CD4-positive, CD25-positive, alpha-beta regulatory T cell (primary cell): ENCODE results near the gene IDH2. TPM values are rescaled to one million over a fixed set of nuclear protein-coding genes. Genes with fewer than 3 reads are reported as not detected.
"Not testable (repeated sequence)": the region's sequence is repeated elsewhere in the genome, so short reads cannot be mapped to it uniquely, and the experiment has no call there.

Source experiments
- ATAC-seq, 2 donors: fragments of 150-1000 bp; cut with Tn5 transposase; one replicate each; pipeline ENCODE4 v1.10.0; 2021; ENCODE audit warnings: low read depth in 2 of 2, moderate number of reproducible peaks in 2 of 2, moderate library complexity in 1 of 2
- DNase-seq, 3 donors: peaks; one replicate each; pipeline versions ENCODE4 v3.0.0 to v3.0.0-alpha.2; 2012 to 2022; ENCODE audit warnings: mixed read lengths in 1 of 3
- H3K27ac ChIP-seq: one replicate; pipeline ENCODE4 v1.7.0; 2013; ENCODE audit warnings: mild to moderate bottlenecking, low read length; ENCODE audit not compliant: insufficient read depth, poor library complexity, severe bottlenecking
- H3K27me3 ChIP-seq: one replicate; pipeline ENCODE4 v1.7.0; 2013; ENCODE audit warnings: low read length; ENCODE audit not compliant: control insufficient read depth, insufficient read depth
- H3K36me3 ChIP-seq: one replicate; pipeline ENCODE4 v1.7.0; 2013; ENCODE audit warnings: mild to moderate bottlenecking, low read length, moderate library complexity; ENCODE audit not compliant: control insufficient read depth, insufficient read depth
- H3K4me1 ChIP-seq: 2 replicates; pipeline ENCODE4 v1.7.0; 2013; ENCODE audit warnings: mild to moderate bottlenecking, low read length; ENCODE audit not compliant: insufficient read depth, control insufficient read depth, poor library complexity, severe bottlenecking
- H3K4me3 ChIP-seq: one replicate; pipeline ENCODE4 v1.7.0; 2013; ENCODE audit warnings: low read depth, mild to moderate bottlenecking, low read length, moderate library complexity
- H3K9me3 ChIP-seq, 2 experiments: 1 replicate in 1 of 2; 2 replicates in 1 of 2; pipeline ENCODE4 v1.7.0; 2013; ENCODE audit warnings: low read length in 2 of 2, mild to moderate bottlenecking in 1 of 2, moderate library complexity in 1 of 2; ENCODE audit not compliant: control insufficient read depth in 2 of 2
- H3K27ac Mint-ChIP-seq, 3 donors: one replicate each; pipeline ENCODE4 v1.8.0; 2020 to 2022; ENCODE audit warnings: mild to moderate bottlenecking in 3 of 3, mixed read lengths in 3 of 3, moderate library complexity in 2 of 3
- H3K27me3 Mint-ChIP-seq: one replicate; pipeline ENCODE4 v1.8.0; 2022; ENCODE audit warnings: mild to moderate bottlenecking, mixed read lengths
- H3K36me3 Mint-ChIP-seq: one replicate; pipeline ENCODE4 v1.8.0; 2020; ENCODE audit warnings: mixed read lengths
- H3K4me1 Mint-ChIP-seq, 4 donors: one replicate each; pipeline ENCODE4 v1.8.0; 2020 to 2022; ENCODE audit warnings: mixed read lengths in 4 of 4, mild to moderate bottlenecking in 1 of 4
- H3K4me3 Mint-ChIP-seq, 4 donors: one replicate each; pipeline ENCODE4 v1.8.0; 2020 to 2022; ENCODE audit warnings: mild to moderate bottlenecking in 4 of 4, mixed read lengths in 4 of 4, moderate library complexity in 3 of 4
- H3K9me3 Mint-ChIP-seq, 7 donors: one replicate each; pipeline ENCODE4 v1.8.0; 2020 to 2022; ENCODE audit warnings: mixed read lengths in 7 of 7, mild to moderate bottlenecking in 3 of 7, moderate library complexity in 2 of 7
- polyA plus RNA-seq, 4 donors: library from polyadenylated mRNA; unstranded; fragments of 300-500 nt; fragmentation: Illumina TruSeq; gene quantifications; one replicate each; pipeline ENCODE4 v1.2.3, GENCODE V29; 2021
- total RNA-seq: library from RNA; stranded (reverse); gene quantifications from one replicate; pipeline ENCODE4 v1.2.3, GENCODE V29; 2022

IDH2 gene
- total RNA-seq (60.8 TPM), polyA plus RNA-seq (100 to 1,000 TPM in 2 of 4 donors, 10 to 100 TPM in 2; 88.4 to 123 (median 97.1) TPM)

DNA sequence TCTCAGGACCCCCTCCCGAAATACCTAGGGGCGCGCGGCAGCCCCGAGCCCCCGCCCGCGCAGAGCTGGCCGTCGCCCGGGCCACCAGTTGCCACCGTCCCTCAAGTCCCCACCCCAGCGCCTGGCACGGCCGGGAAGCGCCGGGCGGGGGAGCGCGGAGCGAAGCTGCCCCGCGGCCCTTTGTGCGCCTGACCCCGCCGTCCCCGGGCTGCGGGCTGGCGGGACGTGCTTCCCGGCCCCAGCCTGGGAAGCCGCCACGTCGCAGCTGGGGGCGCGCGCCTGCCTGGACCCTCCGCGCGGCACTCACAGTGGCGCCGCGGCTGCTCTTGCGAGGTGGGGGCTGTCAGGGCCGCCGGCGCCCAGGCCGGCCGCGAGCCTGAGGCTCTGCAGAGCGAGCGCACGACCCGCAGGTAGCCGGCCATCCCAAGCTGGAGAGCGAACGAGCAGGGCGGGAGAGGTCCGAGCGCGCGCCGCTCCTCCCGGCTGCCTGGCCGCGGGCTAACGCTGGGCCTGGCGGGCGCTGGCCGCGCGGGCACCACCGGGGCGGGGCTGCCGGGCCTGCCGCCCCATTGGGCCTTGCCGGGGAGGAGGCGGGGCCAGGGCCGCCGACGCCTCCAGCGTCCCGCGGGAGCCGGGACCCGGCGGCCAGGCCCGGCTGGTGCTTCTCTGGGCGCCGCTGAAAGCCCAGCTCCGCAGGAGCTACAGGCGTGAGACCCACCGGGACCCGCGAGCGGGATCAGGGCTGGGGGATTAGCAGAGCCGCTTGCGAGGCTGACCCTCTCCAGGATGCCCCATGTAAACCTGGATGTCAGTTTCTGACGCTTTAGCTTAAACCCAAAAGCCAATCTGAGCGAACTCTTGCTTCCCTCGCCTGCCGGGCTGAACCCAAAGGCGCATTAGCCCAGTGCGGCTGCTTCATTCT is at the start of gene IDH2:
Gene IDH2, minus strand, starts transcription at position 500 of the 922 bp plus-strand sequence. Its CDS starts 78 bp downstream, at position 422.
- peaks cover 50% of the 10 kb centered on the region for H3K4me1 ChIP-seq
- Mint-ChIP-seq H3K36me3 (no peaks in the 10 kb centered on the region), H3K4me3 (peak within 1 kb of the TSS; percentile 85 to 91 (median 90)), H3K9me3 (peaks cover 0 to 4% (median 0%) of the 10 kb centered on the region in 7 donors), H3K27me3 (peaks cover 8% of the 10 kb centered on the region), H3K4me1 (peaks cover 10 to 56% (median 33%) of the 10 kb centered on the region in 4 donors), H3K27ac (peak within 1 kb of the TSS; percentile 98 to 99 (median 99))
- DNase-seq, result peak; percentile 65 to 81 (median 73)
- peak within 1 kb of the TSS; percentile 96 for H3K27ac ChIP-seq
- H3K27me3 ChIP-seq, result no peaks in the 10 kb centered on the region
- H3K4me3 ChIP-seq, result peak within 1 kb of the TSS; percentile 74
- H3K9me3 ChIP-seq, result no peaks in the 10 kb centered on the region
- H3K36me3 ChIP-seq, result no peaks in the 10 kb centered on the region
- peak; percentile 74 to 76 for ATAC-seq

- H3K4me3 ChIP-seq, H3K27ac ChIP-seq, ATAC-seq, H3K27me3 Mint-ChIP-seq, H3K9me3 ChIP-seq, H3K27ac Mint-ChIP-seq, DNase-seq, H3K4me3 Mint-ChIP-seq, H3K36me3 Mint-ChIP-seq, H3K27me3 ChIP-seq, H3K36me3 ChIP-seq, H3K4me1 ChIP-seq, H3K4me1 Mint-ChIP-seq, H3K9me3 Mint-ChIP-seq: not testable (repeated sequence)
Observed at GRCh38 chr15:90150551-90150950, 48.3 kb upstream of the IDH2 start.

GRCh38 chr15:90149609-90150340 is 47.5 kb upstream of the IDH2 start:
- Histone ChIP-seq H3K4me3 (no peak overlapping the region), H3K4me1 (no peaks in the 10 kb centered on the region), H3K27me3 (no peaks in the 10 kb centered on the region), H3K9me3 (no peaks in the 10 kb centered on the region), H3K27ac (no peak overlapping the region), H3K36me3 (no peaks in the 10 kb centered on the region)
- H3K4me1 Mint-ChIP-seq, result peaks cover 0 to 5% (median 0%) of the 10 kb centered on the region in 4 donors
- DNase-seq (no peak), ATAC-seq (no peak)
- no peak overlapping the region for H3K4me3 Mint-ChIP-seq
- H3K36me3 Mint-ChIP-seq, result no peaks in the 10 kb centered on the region
- no peaks in the 10 kb centered on the region for H3K27me3 Mint-ChIP-seq
- H3K27ac Mint-ChIP-seq, result no peak overlapping the region
- no peaks in the 10 kb centered on the region for H3K9me3 Mint-ChIP-seq

DNA sequence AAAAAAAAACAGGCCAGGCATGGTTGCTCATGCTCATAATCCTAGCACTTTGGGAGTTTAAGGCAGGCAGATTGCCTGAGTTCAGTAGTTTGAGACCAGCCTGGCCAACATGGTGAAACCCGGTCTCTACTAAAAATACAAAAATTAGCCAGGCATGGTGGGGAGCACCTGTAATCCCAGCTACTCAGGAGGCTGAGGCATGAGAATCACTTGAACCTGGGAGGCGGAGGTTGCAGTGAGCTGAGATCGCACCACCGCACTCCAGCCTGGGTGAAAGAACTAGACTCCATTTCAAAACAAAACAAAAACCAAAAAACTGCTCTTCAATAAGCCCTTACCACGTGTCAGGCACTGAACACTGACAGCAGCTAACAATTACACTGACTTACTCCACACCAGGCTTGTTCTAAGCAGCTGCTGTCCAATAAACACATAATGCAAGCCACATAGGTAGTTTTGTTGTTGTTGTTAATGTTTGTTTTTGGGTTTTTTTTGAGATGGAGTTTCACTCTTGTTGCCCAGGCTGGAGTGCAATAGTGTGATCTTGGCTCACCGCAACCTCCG is 44.0 kb upstream of the IDH2 start:
- not testable (repeated sequence) for H3K4me3 ChIP-seq, H3K27ac Mint-ChIP-seq, H3K9me3 Mint-ChIP-seq, ATAC-seq, H3K4me3 Mint-ChIP-seq, H3K27me3 Mint-ChIP-seq, H3K27me3 ChIP-seq, H3K36me3 Mint-ChIP-seq, H3K27ac ChIP-seq, DNase-seq, H3K9me3 ChIP-seq, H3K36me3 ChIP-seq
- peaks cover 4 to 12% (median 9%) of the 10 kb centered on the region in 4 donors for H3K4me1 Mint-ChIP-seq
- H3K4me1 ChIP-seq, result peaks cover 13% of the 10 kb centered on the region

- ATAC-seq (no peak), DNase-seq (no peak)
- Mint-ChIP-seq H3K4me1 (peaks cover 4 to 15% (median 9%) of the 10 kb centered on the region in 4 donors), H3K36me3 (no peaks in the 10 kb centered on the region), H3K9me3 (no peaks in the 10 kb centered on the region), H3K4me3 (no peak overlapping the region), H3K27me3 (no peaks in the 10 kb centered on the region), H3K27ac (no peak overlapping the region)
- no peak overlapping the region for H3K27ac ChIP-seq
- H3K9me3 ChIP-seq, result no peaks in the 10 kb centered on the region
- H3K36me3 ChIP-seq, result no peaks in the 10 kb centered on the region
- no peaks in the 10 kb centered on the region for H3K27me3 ChIP-seq
- H3K4me1 ChIP-seq, result peaks cover 13% of the 10 kb centered on the region
- no peak overlapping the region for H3K4me3 ChIP-seq
Observed at GRCh38 chr15:90145761-90146160, 43.5 kb upstream of the IDH2 start.

DNA sequence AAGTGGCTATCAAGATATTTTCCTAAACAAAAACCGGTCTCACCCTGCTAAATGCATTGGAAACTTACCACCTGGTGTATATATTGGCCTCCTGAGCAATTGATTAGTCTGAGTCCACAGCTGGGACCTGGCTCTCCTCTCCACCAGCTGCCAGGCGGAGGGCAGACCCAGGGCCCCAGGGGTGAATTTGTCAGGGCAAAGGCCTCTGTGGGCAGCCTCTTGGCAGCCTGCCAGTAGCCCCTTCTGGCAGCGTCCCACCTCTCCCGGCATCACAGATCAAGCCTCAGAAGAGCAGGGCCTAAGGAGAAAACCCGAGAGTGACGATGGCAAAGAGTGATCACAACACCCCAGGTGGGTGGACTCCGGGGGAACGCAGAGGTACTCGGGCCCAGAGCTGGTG is 43.0 kb upstream of the IDH2 start:
- ATAC-seq, result no peak
- Mint-ChIP-seq H3K27ac (peak overlapping the region in 2 of 3 donors; percentile 14 to 68), H3K4me3 (no peak overlapping the region), H3K36me3 (no peaks in the 10 kb centered on the region), H3K27me3 (no peaks in the 10 kb centered on the region), H3K4me1 (peaks cover 4 to 15% (median 9%) of the 10 kb centered on the region in 4 donors), H3K9me3 (no peaks in the 10 kb centered on the region)
- no peak for DNase-seq
- H3K4me3 ChIP-seq, result no peak overlapping the region
- H3K9me3 ChIP-seq, result no peaks in the 10 kb centered on the region
- no peaks in the 10 kb centered on the region for H3K27me3 ChIP-seq
- no peak overlapping the region for H3K27ac ChIP-seq
- peaks cover 13% of the 10 kb centered on the region for H3K4me1 ChIP-seq
- no peaks in the 10 kb centered on the region for H3K36me3 ChIP-seq

DNA sequence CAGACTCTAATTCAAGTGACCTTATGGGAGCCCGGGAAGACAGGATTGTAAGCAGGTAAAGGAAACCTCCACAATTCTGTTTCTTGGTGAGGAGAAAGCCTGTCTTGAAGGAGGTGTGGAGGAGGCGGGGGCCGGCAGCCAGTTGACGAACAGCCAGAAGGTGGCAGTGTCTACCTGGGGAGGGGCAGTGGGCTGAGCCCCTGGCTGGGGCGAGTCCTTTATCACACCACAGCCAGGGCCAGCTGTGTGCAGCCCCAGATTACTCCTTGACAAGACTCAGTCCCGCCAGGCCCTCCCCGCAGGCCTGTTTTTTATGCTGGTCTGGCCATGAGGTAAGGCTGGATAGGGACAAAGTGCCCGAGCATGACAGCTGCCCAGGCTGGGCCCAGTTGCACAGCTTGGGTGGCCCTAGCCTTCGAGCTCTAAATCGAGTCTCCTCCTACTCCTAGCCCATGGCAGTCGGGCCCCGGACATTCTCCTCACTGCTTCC is 40.9 kb upstream of the IDH2 start:
- no peaks in the 10 kb centered on the region for H3K36me3 ChIP-seq
- peak; percentile 17 to 77 (median 60) for DNase-seq
- H3K27me3 Mint-ChIP-seq, result no peaks in the 10 kb centered on the region
- peak overlapping the region; percentile 60 to 79 (median 78) for H3K27ac Mint-ChIP-seq
- H3K4me1 ChIP-seq, result peaks cover 13% of the 10 kb centered on the region
- no peaks in the 10 kb centered on the region for H3K36me3 Mint-ChIP-seq
- no peak overlapping the region for H3K27ac ChIP-seq
- H3K9me3 Mint-ChIP-seq, result no peaks in the 10 kb centered on the region
- peak overlapping the region; percentile 38 for H3K4me3 ChIP-seq
- peak overlapping the region in 3 of 4 donors; percentile 5 to 46 (median 21) for H3K4me3 Mint-ChIP-seq
- ATAC-seq, result peak; percentile 71 to 76
- H3K9me3 ChIP-seq, result peaks cover 0 to 11% of the 10 kb centered on the region in 2 experiments
- no peaks in the 10 kb centered on the region for H3K27me3 ChIP-seq
- H3K4me1 Mint-ChIP-seq, result peaks cover 8 to 25% (median 9%) of the 10 kb centered on the region in 4 donors
